GM12865 (cell line): ENCODE results near the gene GRP.

ENCODE experiments used
- DNase-seq: peaks from one replicate; pipeline ENCODE4 v3.0.0; 2010; ENCODE audit warnings: low read depth
- H3K4me3 ChIP-seq: 2 replicates; pipeline ENCODE4 v1.5.1; 2011; ENCODE audit warnings: mild to moderate bottlenecking, low read depth, low read length, control low read depth
- TF ChIP-seq, protein P1 (sequence below): IDR thresholded peaks from 2 replicates; pipeline ENCODE4 v1.5.1; 2011; ENCODE audit warnings: low read length, control low read depth, low read depth, inconsistent platforms; ENCODE audit not compliant: insufficient read depth; ENCODE audit errors: missing control alignments

The GRP gene

DNA sequence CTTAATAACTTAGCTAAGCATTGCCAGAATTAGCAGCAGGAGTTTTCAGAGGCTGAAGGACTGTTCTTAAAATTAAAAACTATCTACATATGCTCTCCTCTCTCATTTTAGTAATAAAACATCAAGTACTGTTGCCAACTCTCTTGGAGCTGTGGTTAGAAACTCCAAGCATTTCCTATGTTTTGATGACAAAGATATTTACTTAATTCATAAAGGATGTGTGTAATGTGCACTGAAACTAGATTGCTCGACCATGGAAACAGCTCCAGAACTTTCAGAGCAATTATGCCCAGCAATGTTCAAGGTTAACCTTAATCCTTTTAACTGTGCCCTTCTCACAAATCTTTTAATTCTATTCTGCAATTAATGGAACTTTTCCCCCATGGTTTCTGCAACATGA lies 8.4 kb downstream of the GRP start:
- H3K4me3 ChIP-seq = no peak overlapping the region
- TF ChIP-seq, protein P1, sequence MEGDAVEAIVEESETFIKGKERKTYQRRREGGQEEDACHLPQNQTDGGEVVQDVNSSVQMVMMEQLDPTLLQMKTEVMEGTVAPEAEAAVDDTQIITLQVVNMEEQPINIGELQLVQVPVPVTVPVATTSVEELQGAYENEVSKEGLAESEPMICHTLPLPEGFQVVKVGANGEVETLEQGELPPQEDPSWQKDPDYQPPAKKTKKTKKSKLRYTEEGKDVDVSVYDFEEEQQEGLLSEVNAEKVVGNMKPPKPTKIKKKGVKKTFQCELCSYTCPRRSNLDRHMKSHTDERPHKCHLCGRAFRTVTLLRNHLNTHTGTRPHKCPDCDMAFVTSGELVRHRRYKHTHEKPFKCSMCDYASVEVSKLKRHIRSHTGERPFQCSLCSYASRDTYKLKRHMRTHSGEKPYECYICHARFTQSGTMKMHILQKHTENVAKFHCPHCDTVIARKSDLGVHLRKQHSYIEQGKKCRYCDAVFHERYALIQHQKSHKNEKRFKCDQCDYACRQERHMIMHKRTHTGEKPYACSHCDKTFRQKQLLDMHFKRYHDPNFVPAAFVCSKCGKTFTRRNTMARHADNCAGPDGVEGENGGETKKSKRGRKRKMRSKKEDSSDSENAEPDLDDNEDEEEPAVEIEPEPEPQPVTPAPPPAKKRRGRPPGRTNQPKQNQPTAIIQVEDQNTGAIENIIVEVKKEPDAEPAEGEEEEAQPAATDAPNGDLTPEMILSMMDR = no peak
- no peak for DNase-seq

DNA sequence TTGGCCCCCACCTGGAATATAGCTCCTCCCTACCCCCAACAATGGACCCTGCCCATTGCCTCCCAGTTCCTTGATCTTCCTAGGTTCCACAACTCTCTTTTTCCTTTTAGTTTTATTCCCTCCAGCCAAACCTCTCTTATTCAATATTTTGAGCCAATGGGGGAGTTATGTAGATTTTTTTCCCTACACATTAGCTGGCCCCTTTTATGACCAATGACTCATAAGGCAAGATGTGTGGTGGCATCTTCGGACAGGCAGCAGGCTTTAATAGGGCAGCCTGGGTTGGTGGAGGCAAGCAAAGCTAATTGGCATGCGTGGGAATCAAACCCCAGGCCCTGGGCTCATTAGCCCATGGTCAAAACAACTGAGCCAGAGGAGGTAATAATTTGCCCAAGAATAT lies 9.2 kb downstream of the GRP start:
- DNase-seq = no peak

DNA sequence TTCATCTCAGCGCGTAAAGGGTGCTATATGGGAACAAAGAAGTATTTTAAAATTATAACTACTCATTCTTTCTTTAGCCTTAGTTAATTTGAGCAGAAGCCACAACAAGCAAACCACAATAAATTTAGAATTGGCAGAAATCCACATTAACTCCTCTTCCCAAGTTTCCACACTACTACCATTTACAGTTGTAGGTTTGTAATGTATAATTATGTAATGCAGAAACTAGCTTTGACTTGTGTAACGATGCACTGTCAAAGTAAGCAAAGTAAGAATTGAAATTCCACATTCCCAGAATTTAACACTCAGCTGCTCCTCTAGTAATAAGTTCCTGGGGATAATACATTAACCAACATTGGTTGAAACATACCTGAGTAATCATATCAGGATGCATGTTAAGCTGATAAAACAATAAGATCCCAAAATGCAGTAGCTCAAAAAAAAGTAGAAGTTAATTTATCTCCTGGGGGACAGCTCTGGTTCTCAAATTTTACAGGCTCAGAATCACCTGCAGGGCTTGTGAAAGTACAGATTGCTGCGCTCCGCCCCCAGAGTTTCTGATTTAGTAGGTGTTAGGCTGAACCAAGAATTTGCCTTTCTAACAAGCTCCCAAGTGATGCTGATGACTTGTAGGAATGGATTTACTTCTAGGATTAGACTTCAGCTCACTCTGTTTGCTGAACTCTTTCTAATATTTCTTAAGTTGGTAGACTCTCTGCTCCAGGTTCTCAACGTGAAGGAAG lies 9.9 kb downstream of the GRP start:
- H3K4me3 ChIP-seq = no peak overlapping the region
- DNase-seq = no peak
- TF ChIP-seq, protein P1 = no peak

More for the DNA sequence above, 9.2 kb downstream of the GRP start:
- TF ChIP-seq, protein P1 = no peak
- H3K4me3 ChIP-seq = no peak overlapping the region

- TF ChIP-seq, protein P1 = no peak
- H3K4me3 ChIP-seq = no peak overlapping the region
- no peak for DNase-seq
These were observed 11.2 kb downstream of the GRP start for GRCh38 chr18:59231114-59231513.

DNA sequence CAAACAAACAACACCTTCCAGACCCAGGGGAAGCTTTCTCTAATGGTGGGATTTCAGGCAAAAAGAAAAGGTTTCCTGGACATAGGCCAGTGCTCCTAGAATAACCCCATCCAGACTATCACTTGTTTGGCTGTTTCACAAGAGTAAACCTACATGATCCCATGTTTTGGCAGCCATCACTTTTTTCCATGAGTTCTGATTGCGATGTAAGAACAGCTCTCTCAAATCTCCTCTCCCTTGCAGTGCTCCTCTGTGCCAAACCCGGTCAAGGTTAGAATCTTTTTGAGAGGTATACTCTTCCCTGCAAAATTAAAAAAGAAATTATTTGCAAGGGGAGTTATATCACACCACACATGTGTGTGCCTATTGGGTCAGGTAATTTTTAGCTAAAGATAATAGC lies 11.9 kb downstream of the GRP start:
- TF ChIP-seq, protein P1 = no peak
- H3K4me3 ChIP-seq = no peak overlapping the region
- no peak for DNase-seq

- DNase-seq = no peak
- TF ChIP-seq, protein P1 = no peak
- no peak overlapping the region for H3K4me3 ChIP-seq
These were observed 12.5 kb downstream of the GRP start for GRCh38 chr18:59232309-59233016.

DNA sequence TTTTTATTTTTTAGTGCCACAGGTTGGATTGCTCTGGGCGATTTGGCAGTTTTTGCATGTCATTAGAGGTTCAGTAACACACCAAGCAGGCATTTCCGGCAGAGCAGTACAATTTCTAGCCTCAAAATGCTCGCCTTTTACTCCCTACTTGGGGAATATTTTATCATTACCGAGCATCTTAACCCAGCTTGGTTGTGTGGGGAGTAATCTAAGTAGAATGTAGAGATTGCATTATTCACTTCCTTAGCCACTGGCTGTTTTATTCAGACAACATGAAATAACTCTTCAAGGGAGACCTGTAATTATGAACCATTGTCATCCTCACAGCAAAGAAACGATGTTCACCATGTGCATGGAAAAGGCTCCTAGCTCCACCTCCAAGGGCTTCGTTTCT lies 13.1 kb downstream of the GRP start:
- no peak overlapping the region for H3K4me3 ChIP-seq
- TF ChIP-seq, protein P1 = no peak
- DNase-seq = no peak
